H1 (cell line): ENCODE results near the gene WLS. TPM values are rescaled to one million over a fixed set of nuclear protein-coding genes. Genes with fewer than 3 reads are reported as not detected.

Experiments used
- CTCF ChIA-PET: fragments of 300-600 bp; sonication (Branson Sonifier 250); formaldehyde crosslinking; loops from one replicate; lab custom pipeline; 2021; ENCODE audit not compliant: partially characterized antibody; lab: Charles Lee
- POLR2A ChIA-PET: fragments of 300-600 bp; sonication (Branson Sonifier 250); formaldehyde crosslinking; loops from one replicate; lab custom pipeline; 2021; ENCODE audit warnings: inconsistent platforms; ENCODE audit not compliant: partially characterized antibody; lab: Charles Lee
- DNase-seq, 2 experiments: peaks; one replicate each; pipeline versions ENCODE4 v3.0.0 to v3.0.0-alpha.2; 2010 to 2022; ENCODE audit warnings: low spot score in 2 of 2, low read depth in 1 of 2, mixed read lengths in 1 of 2
- FAIRE-seq: peaks from 2 replicates; lab custom pipeline; 2011; peaks lifted over from hg19 to GRCh38; lab: Jason Lieb, UNC
- H2AFZ ChIP-seq: 2 replicates; pipeline ENCODE4 v1.8.1; 2012; ENCODE audit warnings: low read length, inconsistent platforms
- H2AK5ac ChIP-seq: 2 replicates; pipeline ENCODE4 v1.6.1; 2013; ENCODE audit warnings: low read depth, low read length
- H2BK120ac ChIP-seq: replicated peaks from 2 replicates; pipeline ENCODE3; 2013; ENCODE audit warnings: low read depth, low read length, inconsistent platforms
- H2BK12ac ChIP-seq: 2 replicates; pipeline ENCODE4 v1.6.1; 2013; ENCODE audit warnings: low read depth, low read length
- H2BK15ac ChIP-seq: 2 replicates; pipeline ENCODE4 v1.6.1; 2013; ENCODE audit warnings: low read length
- H2BK20ac ChIP-seq: 2 replicates; pipeline ENCODE4 v1.6.1; 2013; ENCODE audit warnings: low read length
- H2BK5ac ChIP-seq: 2 replicates; pipeline ENCODE4 v1.6.1; 2013; ENCODE audit warnings: low read depth, low read length
- H3K14ac ChIP-seq: 2 replicates; pipeline ENCODE4 v1.6.1; 2013; ENCODE audit warnings: inconsistent platforms; ENCODE audit not compliant: insufficient read length
- H3K18ac ChIP-seq: 2 replicates; pipeline ENCODE4 v1.6.1; 2013; ENCODE audit warnings: low read length; ENCODE audit errors: extremely low read depth
- H3K23ac ChIP-seq: 2 replicates; pipeline ENCODE4 v1.6.1; 2013; ENCODE audit warnings: inconsistent platforms; ENCODE audit not compliant: insufficient read length
- H3K23me2 ChIP-seq: 2 replicates; pipeline ENCODE4 v1.6.1; 2013; ENCODE audit warnings: low read depth, low read length
- H3K27ac ChIP-seq: 2 replicates; pipeline ENCODE4 v1.6.1; 2011; ENCODE audit warnings: low read depth, low read length, inconsistent platforms
- H3K27me3 ChIP-seq, 4 experiments: replicated peaks in 1 of 4; 1 replicate in 1 of 4; 2 replicates in 3 of 4; pipeline versions ENCODE4 v1.6.1 to v1.8.1; 2011 to 2013; ENCODE audit warnings: low read length in 3 of 4, mild to moderate bottlenecking in 3 of 4, inconsistent platforms in 2 of 4, mixed read lengths in 2 of 4, moderate library complexity in 1 of 4; ENCODE audit not compliant: control insufficient read depth in 3 of 4, insufficient read depth in 3 of 4; ENCODE audit errors: extremely low read depth in 1 of 4
- H3K36me3 ChIP-seq, 4 experiments: 2 replicates each; pipeline versions ENCODE4 v1.6.1 to v1.8.1; 2011 to 2013; ENCODE audit warnings: mild to moderate bottlenecking in 4 of 4, low read length in 3 of 4, moderate library complexity in 2 of 4, control low read depth in 1 of 4, inconsistent platforms in 1 of 4; ENCODE audit not compliant: insufficient read depth in 4 of 4, control insufficient read depth in 2 of 4
- H3K4ac ChIP-seq: replicated peaks from 2 replicates; pipeline ENCODE3; 2013; ENCODE audit warnings: low read length, low read depth, mixed read lengths, inconsistent platforms; ENCODE audit not compliant: insufficient read length
- H3K4me1 ChIP-seq, 4 experiments: replicated peaks in 1 of 4; 1 replicate in 1 of 4; 2 replicates in 3 of 4; pipeline versions ENCODE4 v1.6.1 to v1.8.1; 2011 to 2013; ENCODE audit warnings: low read length in 3 of 4, inconsistent platforms in 2 of 4, mixed read lengths in 1 of 4; ENCODE audit not compliant: insufficient read depth in 4 of 4, control insufficient read depth in 3 of 4
- H3K4me2 ChIP-seq, 2 experiments: 2 replicates each; pipeline versions ENCODE4 v1.6.1 to v1.8.1; 2011 to 2013; ENCODE audit warnings: low read depth in 2 of 2, low read length in 2 of 2, control low read depth in 1 of 2, inconsistent platforms in 1 of 2, mild to moderate bottlenecking in 1 of 2; ENCODE audit not compliant: insufficient read depth in 1 of 2
- H3K4me3 ChIP-seq, 4 experiments: fragments of 200-600, 300-600 bp in 1 of 4; sonication (generic), shearing (Covaris generic), sonication (Bioruptor Twin) in 1 of 4; 2 replicates each; pipeline versions ENCODE4 v1.5.1 to v1.8.1; 2011 to 2016; ENCODE audit warnings: low read length in 4 of 4, low read depth in 3 of 4, control low read depth in 2 of 4, inconsistent platforms in 2 of 4, mild to moderate bottlenecking in 2 of 4, mixed read lengths in 1 of 4, moderate library complexity in 1 of 4; ENCODE audit not compliant: insufficient read depth in 2 of 4; ENCODE audit errors: extremely low read depth in 1 of 4
- H3K56ac ChIP-seq: replicated peaks from 2 replicates; pipeline ENCODE3; 2013; ENCODE audit warnings: low read depth, mild to moderate bottlenecking, mixed read lengths, low read length, inconsistent platforms; ENCODE audit not compliant: insufficient read length
- H3K79me1 ChIP-seq: 2 replicates; pipeline ENCODE4 v1.6.1; 2013; ENCODE audit warnings: low read depth, low read length, control low read depth
- H3K79me2 ChIP-seq, 2 experiments: 2 replicates each; pipeline versions ENCODE4 v1.6.1 to v1.8.1; 2012 to 2013; ENCODE audit warnings: low read length in 2 of 2, mild to moderate bottlenecking in 2 of 2, inconsistent platforms in 1 of 2; ENCODE audit not compliant: insufficient read depth in 2 of 2, control insufficient read depth in 1 of 2
- H3K9ac ChIP-seq, 4 experiments: replicated peaks in 1 of 4; 1 replicate in 1 of 4; 2 replicates in 3 of 4; pipeline versions ENCODE4 v1.6.1 to v1.8.1; 2011 to 2013; ENCODE audit warnings: low read depth in 3 of 4, low read length in 3 of 4, control low read depth in 2 of 4, mild to moderate bottlenecking in 2 of 4, moderate library complexity in 2 of 4, inconsistent platforms in 1 of 4; ENCODE audit errors: extremely low read depth in 1 of 4
- H3K9me3 ChIP-seq, 2 experiments: 2 replicates each; pipeline versions ENCODE4 v1.6.1 to v1.8.1; 2012 to 2013; ENCODE audit warnings: mild to moderate bottlenecking in 2 of 2, moderate library complexity in 2 of 2, control low read depth in 1 of 2, inconsistent platforms in 1 of 2, low read depth in 1 of 2, low read length in 1 of 2, mixed read lengths in 1 of 2; ENCODE audit not compliant: insufficient read depth in 2 of 2
- H4K20me1 ChIP-seq, 2 experiments: replicated peaks in 1 of 2; 2 replicates each; pipeline versions ENCODE3 to v1.8.1; 2011 to 2013; ENCODE audit warnings: inconsistent platforms in 2 of 2, low read length in 2 of 2, mild to moderate bottlenecking in 1 of 2; ENCODE audit not compliant: insufficient read depth in 2 of 2, control insufficient read depth in 1 of 2
- H4K5ac ChIP-seq: 2 replicates; pipeline ENCODE4 v1.6.1; 2013; ENCODE audit warnings: low read length, low read depth, mixed read lengths, inconsistent platforms; ENCODE audit not compliant: insufficient read length
- H4K8ac ChIP-seq: 2 replicates; pipeline ENCODE4 v1.8.0; 2013; ENCODE audit warnings: mild to moderate bottlenecking, moderate library complexity, low read length, inconsistent platforms; ENCODE audit not compliant: insufficient read depth; ENCODE audit errors: extremely low read depth
- H4K91ac ChIP-seq: replicated peaks from 2 replicates; pipeline ENCODE3; 2013; ENCODE audit warnings: low read length, mixed read lengths, inconsistent platforms; ENCODE audit not compliant: insufficient read length
- CHD1 ChIP-seq: IDR thresholded peaks from 2 replicates; pipeline ENCODE4 v1.6.1; 2012; ENCODE audit warnings: low read depth, low read length, improper control_type of control experiment
- FOSL1 ChIP-seq: IDR thresholded peaks from 2 replicates; pipeline ENCODE4 v1.6.1; 2011; ENCODE audit warnings: mild to moderate bottlenecking, low read depth, low read length, moderate library complexity; ENCODE audit not compliant: insufficient read depth
- JUND ChIP-seq: IDR thresholded peaks from 2 replicates; pipeline ENCODE4 v1.6.1; 2011; ENCODE audit warnings: mild to moderate bottlenecking, improper control_type of control experiment, low read length
- KDM4A ChIP-seq: IDR thresholded peaks from one replicate; pipeline ENCODE4 v1.7.1; 2012; ENCODE audit warnings: low read depth, mild to moderate bottlenecking, moderate library complexity, low read length, inconsistent platforms; ENCODE audit not compliant: severe bottlenecking
- POLR2A ChIP-seq, 2 experiments: IDR thresholded peaks; 1 replicate in 1 of 2; 2 replicates in 1 of 2; pipeline ENCODE4 v1.6.1; 2011; ENCODE audit warnings: low read depth in 2 of 2, low read length in 2 of 2, mild to moderate bottlenecking in 2 of 2; ENCODE audit errors: control extremely low read depth in 1 of 2
- RFX5 ChIP-seq: IDR thresholded peaks from 2 replicates; pipeline ENCODE4 v1.6.1; 2011; ENCODE audit warnings: low read depth, low read length, improper control_type of control experiment, borderline replicate concordance
- SRF ChIP-seq: IDR thresholded peaks from 2 replicates; pipeline ENCODE4 v1.6.1; 2011; ENCODE audit warnings: mild to moderate bottlenecking, low read depth, low read length, moderate library complexity
- WGBS, 2 experiments: shearing (Covaris generic) in 1 of 2; methylation state at CpG; one replicate each; pipeline versions ENCODE4 v1.1.6 to v1.1.7; 2013 to 2015; ENCODE audit warnings: low lambda C conversion rate in 2 of 2, mixed read lengths in 2 of 2, inconsistent platforms in 1 of 2, low coverage in 1 of 2, missing lambda C conversion rate in 1 of 2; ENCODE audit not compliant: insufficient replicate concordance in 2 of 2, insufficient coverage in 1 of 2, insufficient read length in 1 of 2; ENCODE audit errors: extremely low coverage in 1 of 2, missing lambda C conversion rate in 1 of 2; 5-methylcytosine and 5-hydroxymethylcytosine counted together
- polyA plus RNA-seq, 7 experiments: library from polyadenylated mRNA; depleted of rRNA in 3 of 7; stranded (reverse) in 5 of 7; unstranded in 2 of 7; fragments of >200 nt in 5 of 7; fragments of 200-250 nt in 2 of 7; gene quantifications; 1 replicate in 5 of 7; 2 replicates in 1 of 7; 4 replicates in 1 of 7; pipeline versions ENCODE4 v1.2.1 to v1.2.3, GENCODE V29; 2011 to 2013; ENCODE audit warnings: missing spikeins in 2 of 7, mixed read lengths in 2 of 7
- total RNA-seq: library from RNA; stranded (reverse); fragmentation: NEBNext Ultra II Directional; extraction: Animal tissue kit (Norgen Biotek cat#: 25700); gene quantifications from 2 replicates; pipeline ENCODE4 v1.2.1, GENCODE V29; 2021

The WLS gene
- total and polyA plus RNA-seq, 2 of the 8 experiments (the other 6 are each of a cell fraction or from before 2014, with no cell fraction given), result 1.2 to 2.7 TPM

DNA sequence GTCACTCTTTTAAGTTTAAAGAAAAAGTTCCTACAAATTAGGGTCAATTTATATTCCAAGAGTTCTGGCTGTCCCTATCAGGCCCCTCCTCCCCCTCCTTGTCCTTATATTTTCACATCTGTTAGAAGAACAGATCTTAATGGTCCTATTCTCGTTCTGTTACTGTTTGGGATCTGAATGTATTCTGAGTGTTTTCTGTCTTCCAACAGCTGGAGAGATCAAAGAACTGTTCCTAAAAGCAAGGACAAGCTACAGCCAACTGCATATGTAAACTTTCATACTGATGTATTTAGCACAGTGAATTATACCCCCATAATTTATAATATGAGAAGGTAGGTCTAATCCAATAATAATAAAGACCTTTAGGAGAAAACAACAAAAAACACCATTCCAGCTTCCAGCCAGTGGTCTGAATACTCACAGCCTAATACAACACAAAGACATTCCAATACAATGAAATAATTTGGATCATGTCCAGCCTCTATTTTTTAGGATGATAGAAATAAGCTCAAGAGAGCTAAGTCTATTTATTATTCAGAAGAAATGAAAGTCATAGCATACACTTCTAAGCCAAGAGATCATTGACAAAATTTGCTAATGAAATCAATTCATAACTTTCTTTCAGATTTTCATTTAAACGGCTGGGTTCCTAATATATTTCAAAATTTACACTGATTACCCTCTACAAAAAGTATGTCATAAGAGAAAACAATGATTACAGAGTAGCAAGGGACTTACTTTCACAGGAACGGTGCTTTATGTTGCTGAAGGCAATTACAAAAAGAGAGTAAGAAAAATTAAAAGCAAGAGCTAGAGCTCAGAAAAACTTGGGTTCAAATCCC is 25.3 kb downstream of the WLS start:
- WGBS, 2 experiments, result 86% methylated on average over 3 of the region's 3 CpGs; no CpG with 5 or more reads in 1 of the 2 experiments
- H4K5ac ChIP-seq, result no peak overlapping the region
- no peak overlapping the region for H4K8ac ChIP-seq
- no peaks in the 10 kb centered on the region for H3K4me1 ChIP-seq
- no peaks in the 10 kb centered on the region for H3K23me2 ChIP-seq
- no peaks in the 10 kb centered on the region for H3K27me3 ChIP-seq
- H3K23ac ChIP-seq, result no peak overlapping the region
- no peak overlapping the region for H2BK15ac ChIP-seq
- H2AFZ ChIP-seq, result no peak overlapping the region
- H2BK5ac ChIP-seq, result no peak overlapping the region
- H3K56ac ChIP-seq, result no peak overlapping the region
- no peaks in the 10 kb centered on the region for H3K79me1 ChIP-seq
- CTCF ChIA-PET, result interaction anchor here (0.7 to 1.2 kb wide), 3 partner anchors 43 to 155 kb away, joined by 3 read pairs; no protein-coding TSS in a partner anchor
- no peaks in the 10 kb centered on the region for H3K36me3 ChIP-seq
- H4K91ac ChIP-seq, result no peak overlapping the region
- no peak overlapping the region for H3K4me2 ChIP-seq
- no peaks in the 10 kb centered on the region for H3K79me2 ChIP-seq
- H3K4me3 ChIP-seq, result no peak overlapping the region
- H3K27ac ChIP-seq, result no peak overlapping the region
- FAIRE-seq (no peak), DNase-seq (no peak)
- H3K9ac ChIP-seq, result no peak overlapping the region
- no peak overlapping the region for H2BK12ac ChIP-seq
- no peak overlapping the region for H3K14ac ChIP-seq
- POLR2A ChIA-PET, result interaction anchor here (1.2 kb wide), 1 partner anchor 40 kb away, joined by 3 read pairs; no protein-coding TSS in a partner anchor
- no peak overlapping the region for H3K18ac ChIP-seq
- H3K4ac ChIP-seq, result no peak overlapping the region
- no peak overlapping the region for H2AK5ac ChIP-seq
- no peaks in the 10 kb centered on the region for H4K20me1 ChIP-seq
- no peak overlapping the region for H2BK120ac ChIP-seq
- no peak overlapping the region for H2BK20ac ChIP-seq
- no peaks in the 10 kb centered on the region for H3K9me3 ChIP-seq
- TF ChIP-seq POLR2A (IDR thresholded peaks at IDR 0.05; ENCODE audit: control extremely low read depth in 1 of 2, low read depth in 2 of 2, low read length in 2 of 2) (no peak), RFX5 (no peak), SRF (no peak), JUND (no peak), FOSL1 (no peak), CHD1 (no peak), KDM4A (no peak)
